Left renal pelvis (tissue), 4 donors: ENCODE results near the gene ST6GAL1. TPM values are rescaled to one million over a fixed set of nuclear protein-coding genes. Genes with fewer than 3 reads are reported as not detected.
"Not testable (repeated sequence)": the region's sequence is repeated elsewhere in the genome, so short reads cannot be mapped to it uniquely, and the experiment has no call there.

Experiments used
- DNase-seq, 4 donors: peaks; one replicate each; pipeline ENCODE4 v3.0.0-alpha.2; 2013; ENCODE audit warnings: low read depth in 4 of 4, low spot score in 3 of 4
- polyA plus RNA-seq, 4 donors: library from polyadenylated mRNA; unstranded; fragments of 120-200 nt; gene quantifications; one replicate each; pipeline ENCODE4 v1.2.1, GENCODE V29; 2013; ENCODE audit not compliant: insufficient read length in 4 of 4

ST6GAL1 gene
- polyA plus RNA-seq, 4 donors, result 28.3 to 96.4 (median 69.5) TPM

- no peak for DNase-seq
These were observed 111.3 kb downstream of the ST6GAL1 start for GRCh38 chr3:187041362-187042307.

- DNase-seq, result no peak
These were observed 112.0 kb downstream of the ST6GAL1 start for GRCh38 chr3:187042346-187042745.

- no peak for DNase-seq
These were observed 112.6 kb downstream of the ST6GAL1 start for GRCh38 chr3:187042874-187043458.

GRCh38 chr3:187044206-187044605, 113.9 kb downstream of the ST6GAL1 start:
- no peak for DNase-seq

GRCh38 chr3:187044867-187045552, 114.7 kb downstream of the ST6GAL1 start:
- no peak for DNase-seq

- DNase-seq, result no peak
These were observed 115.7 kb downstream of the ST6GAL1 start for GRCh38 chr3:187046033-187046432.

- DNase-seq, result no peak
These were observed 119.3 kb downstream of the ST6GAL1 start for GRCh38 chr3:187049462-187050101.

GRCh38 chr3:187051066-187051465, 120.7 kb downstream of the ST6GAL1 start:
- DNase-seq, result no peak

GRCh38 chr3:187051724-187052366, 121.5 kb downstream of the ST6GAL1 start:
- no peak for DNase-seq

- DNase-seq, result not testable (repeated sequence)
These were observed 122.1 kb downstream of the ST6GAL1 start for GRCh38 chr3:187052427-187052826.

GRCh38 chr3:187054433-187054832, 124.1 kb downstream of the ST6GAL1 start:
- DNase-seq, result not testable (repeated sequence)

GRCh38 chr3:187057803-187058202, 127.5 kb downstream of the ST6GAL1 start:
- DNase-seq, result not testable (repeated sequence)

- no peak for DNase-seq
These were observed 131.4 kb downstream of the ST6GAL1 start for GRCh38 chr3:187061748-187062147.

GRCh38 chr3:187062526-187063177, 132.3 kb downstream of the ST6GAL1 start:
- DNase-seq, result no peak

GRCh38 chr3:187063286-187064121, 133.2 kb downstream of the ST6GAL1 start:
- DNase-seq, result no peak

GRCh38 chr3:187064210-187065115, 134.1 kb downstream of the ST6GAL1 start:
- no peak for DNase-seq

- no peak for DNase-seq
These were observed 136.1 kb downstream of the ST6GAL1 start for GRCh38 chr3:187066228-187066995.
